Mucosa of rectum (tissue), 2 donors: ENCODE results near the gene RAB14.
"Not testable (repeated sequence)": the region's sequence is repeated elsewhere in the genome, so short reads cannot be mapped to it uniquely, and the experiment has no call there.

ENCODE experiments used
- H3K27ac ChIP-seq, 2 donors: one replicate each; pipeline ENCODE4 v1.7.0; 2013; ENCODE audit warnings: inconsistent platforms in 2 of 2, low read depth in 2 of 2, low read length in 2 of 2
- H3K27me3 ChIP-seq, 2 donors: one replicate each; pipeline ENCODE4 v1.7.0; 2013; ENCODE audit warnings: low read length in 2 of 2; ENCODE audit not compliant: control insufficient read depth in 2 of 2, insufficient read depth in 2 of 2
- H3K36me3 ChIP-seq, 2 donors: one replicate each; pipeline ENCODE4 v1.7.0; 2013; ENCODE audit warnings: low read length in 2 of 2; ENCODE audit not compliant: control insufficient read depth in 2 of 2, insufficient read depth in 2 of 2
- H3K4me1 ChIP-seq, 2 donors: one replicate each; pipeline ENCODE4 v1.7.0; 2013; ENCODE audit warnings: low read length in 2 of 2, mild to moderate bottlenecking in 1 of 2; ENCODE audit not compliant: control insufficient read depth in 2 of 2, insufficient read depth in 2 of 2
- H3K4me3 ChIP-seq, 2 donors: one replicate each; pipeline ENCODE4 v1.7.0; 2013; ENCODE audit warnings: low read length in 2 of 2
- H3K9ac ChIP-seq, 2 donors: one replicate each; pipeline ENCODE4 v1.7.0; 2013; ENCODE audit warnings: low read length in 2 of 2, low read depth in 1 of 2, mild to moderate bottlenecking in 1 of 2
- H3K9me3 ChIP-seq, 2 donors: one replicate each; pipeline ENCODE4 v1.7.0; 2013; ENCODE audit warnings: low read length in 2 of 2; ENCODE audit not compliant: control insufficient read depth in 2 of 2
- donor health status: healthy.
- donor health status: Normal muscosa, but diverticular disease.

The RAB14 gene

DNA sequence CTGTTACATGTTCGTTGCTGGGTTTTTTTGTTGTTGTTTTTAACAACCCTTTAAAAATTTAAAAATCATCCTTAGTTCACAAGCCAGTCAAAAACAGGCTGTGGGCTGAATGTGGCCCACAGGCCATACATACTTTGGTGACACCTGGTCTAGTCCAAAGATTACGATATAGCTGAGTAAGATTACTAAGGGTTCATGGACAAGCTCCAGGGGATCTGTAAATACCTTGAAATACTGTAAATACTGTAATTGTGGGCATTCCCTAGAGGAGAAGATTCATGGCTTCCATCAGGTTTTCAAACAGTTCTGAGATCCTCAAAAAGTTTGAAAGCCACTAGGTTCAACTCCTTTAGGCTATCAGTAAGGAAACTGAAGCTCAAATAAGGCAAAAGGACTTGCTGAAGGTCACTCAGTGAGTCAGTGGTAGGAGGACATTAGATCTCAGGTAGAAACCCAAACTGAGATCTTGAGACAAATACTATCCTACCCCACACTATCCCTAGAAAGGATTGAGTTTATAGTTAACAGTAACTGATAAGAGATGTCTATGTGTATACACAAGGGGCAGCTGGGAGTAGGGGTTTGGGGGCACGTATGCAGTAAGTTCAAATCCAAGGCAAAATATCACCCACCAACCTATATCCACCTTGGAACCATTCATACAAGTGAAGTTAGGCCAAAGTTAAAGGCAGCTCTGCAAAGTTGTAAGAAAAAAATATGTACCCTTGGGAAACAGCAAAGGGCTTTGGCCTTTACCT is 17.8 kb downstream of the RAB14 start:
- Histone ChIP-seq H3K4me3 (no peak overlapping the region), H3K36me3 (peaks cover 32 to 39% of the 10 kb centered on the region in 2 donors), H3K9ac (no peak overlapping the region), H3K27ac (no peak overlapping the region), H3K27me3 (no peaks in the 10 kb centered on the region), H3K9me3 (no peaks in the 10 kb centered on the region), H3K4me1 (no peaks in the 10 kb centered on the region)

DNA sequence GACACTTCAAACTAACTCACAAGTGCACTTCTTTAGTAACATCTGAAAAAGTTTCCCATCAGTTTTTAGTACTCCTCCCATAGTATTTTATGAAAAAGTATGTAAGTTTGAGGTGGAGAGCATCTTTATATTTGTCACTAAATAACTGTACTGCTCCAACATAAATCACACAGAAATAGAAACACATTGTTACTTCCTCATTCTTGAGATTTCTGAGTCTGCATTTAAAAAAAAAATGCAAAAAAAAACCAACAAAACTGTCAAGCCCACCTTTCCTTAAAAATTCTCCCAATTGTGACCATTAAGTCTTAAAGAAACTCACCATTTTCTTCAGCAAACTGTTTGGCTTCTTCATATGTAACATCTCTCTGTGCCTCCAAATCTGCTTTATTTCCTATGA is 18.7 kb downstream of the RAB14 start:
- H3K36me3 ChIP-seq = peaks cover 35 to 44% of the 10 kb centered on the region in 2 donors
- H3K4me3 ChIP-seq = no peak overlapping the region
- H3K9ac ChIP-seq = no peak overlapping the region
- H3K9me3 ChIP-seq = no peaks in the 10 kb centered on the region
- H3K27me3 ChIP-seq = no peaks in the 10 kb centered on the region
- no peaks in the 10 kb centered on the region for H3K4me1 ChIP-seq
- H3K27ac ChIP-seq = no peak overlapping the region

DNA sequence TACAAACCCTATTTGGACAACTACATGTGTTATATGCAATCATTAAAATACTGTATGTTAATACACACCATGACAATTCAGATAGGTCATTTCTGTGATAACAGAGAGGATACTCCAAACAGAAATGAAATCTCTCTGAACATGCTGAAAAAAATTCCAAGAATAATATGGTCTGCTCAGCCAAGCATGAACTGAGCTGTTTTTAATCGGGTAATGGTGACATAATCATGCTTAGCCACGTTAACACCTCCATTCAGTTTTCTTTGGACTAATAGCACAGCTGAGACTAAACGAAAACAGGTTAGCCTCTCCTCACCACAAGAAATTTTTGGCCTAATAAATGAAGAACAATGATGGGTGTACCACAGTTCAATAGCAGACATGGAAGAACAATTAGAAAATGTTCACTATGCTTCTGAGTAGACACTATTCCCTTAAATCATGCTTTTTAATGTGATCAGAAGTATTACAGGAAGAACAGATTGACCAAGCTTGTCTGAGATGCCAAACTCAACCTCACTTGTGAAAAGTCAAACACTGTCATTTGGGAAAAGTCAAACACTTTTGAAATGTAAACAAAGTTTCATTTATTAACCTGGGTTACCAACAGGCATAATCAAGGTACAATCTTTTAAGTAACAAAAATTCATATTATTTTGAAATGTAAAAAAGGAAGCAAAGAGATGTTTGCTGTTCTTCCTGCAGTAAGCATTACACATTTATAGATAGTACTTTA is 19.4 kb downstream of the RAB14 start:
- Histone ChIP-seq H3K4me1 (no peaks in the 10 kb centered on the region), H3K9me3 (no peaks in the 10 kb centered on the region), H3K36me3 (peaks cover 35 to 45% of the 10 kb centered on the region in 2 donors), H3K27ac (no peak overlapping the region), H3K4me3 (no peak overlapping the region), H3K27me3 (no peaks in the 10 kb centered on the region), H3K9ac (no peak overlapping the region)

DNA sequence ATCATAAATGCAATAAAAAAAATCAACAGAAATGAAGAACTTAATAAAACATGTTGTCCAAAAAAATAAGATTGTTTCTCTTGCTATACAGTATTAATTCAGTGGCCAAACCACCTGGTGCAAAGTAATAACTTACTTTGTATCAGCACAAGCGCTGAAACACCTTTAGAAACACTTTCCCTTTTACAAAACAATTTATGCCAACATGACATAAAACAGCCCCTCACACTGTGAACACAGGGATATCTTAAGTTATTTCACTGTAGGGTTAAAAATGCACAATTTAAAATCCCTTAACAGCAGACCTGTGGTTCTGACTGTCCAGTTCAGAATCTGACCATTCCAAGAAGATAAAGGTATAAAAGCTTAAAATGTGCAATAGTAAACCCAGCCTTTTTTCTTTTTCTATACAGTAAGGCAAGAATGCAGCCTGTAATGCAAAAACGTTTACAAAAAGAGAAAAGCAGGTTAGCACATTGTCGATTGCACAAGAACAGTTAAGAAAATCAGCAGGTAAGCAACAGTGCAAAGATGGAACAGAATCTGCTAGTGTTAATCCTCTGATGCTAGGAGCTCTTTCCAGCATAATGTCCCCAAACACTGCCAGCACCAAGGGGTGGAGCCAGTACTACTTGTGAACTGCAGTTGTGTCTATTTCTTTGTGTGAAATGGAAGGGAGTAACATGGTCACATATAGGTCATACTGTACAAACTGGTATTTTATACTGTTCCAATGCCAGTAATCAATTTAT is 21.6 kb downstream of the RAB14 start:
- Histone ChIP-seq H3K4me1 (no peaks in the 10 kb centered on the region), H3K9me3 (no peaks in the 10 kb centered on the region), H3K36me3 (peaks cover 32 to 34% of the 10 kb centered on the region in 2 donors), H3K4me3 (no peak overlapping the region), H3K27ac (no peak overlapping the region), H3K27me3 (no peaks in the 10 kb centered on the region), H3K9ac (no peak overlapping the region)

DNA sequence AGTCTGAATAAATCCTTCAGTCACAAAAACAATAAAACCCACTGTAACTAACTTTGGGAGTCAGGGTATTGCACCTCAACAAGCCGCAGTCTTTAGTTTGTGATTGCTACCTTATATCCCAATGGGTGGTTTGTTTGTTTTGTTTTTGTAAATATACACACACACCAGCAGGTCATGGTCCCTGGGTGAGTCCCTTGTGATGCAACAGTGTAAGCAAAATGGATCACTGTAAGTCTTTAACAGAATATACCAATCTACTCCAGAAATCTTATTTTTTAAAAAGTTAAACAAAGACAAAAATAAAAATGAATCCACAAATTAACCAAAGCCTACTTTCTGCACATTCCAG is 22.3 kb downstream of the RAB14 start:
- not testable (repeated sequence) for H3K9me3 ChIP-seq, H3K9ac ChIP-seq, H3K27me3 ChIP-seq, H3K27ac ChIP-seq, H3K4me3 ChIP-seq, H3K4me1 ChIP-seq
- peaks cover 38 to 39% of the 10 kb centered on the region in 2 donors for H3K36me3 ChIP-seq

DNA sequence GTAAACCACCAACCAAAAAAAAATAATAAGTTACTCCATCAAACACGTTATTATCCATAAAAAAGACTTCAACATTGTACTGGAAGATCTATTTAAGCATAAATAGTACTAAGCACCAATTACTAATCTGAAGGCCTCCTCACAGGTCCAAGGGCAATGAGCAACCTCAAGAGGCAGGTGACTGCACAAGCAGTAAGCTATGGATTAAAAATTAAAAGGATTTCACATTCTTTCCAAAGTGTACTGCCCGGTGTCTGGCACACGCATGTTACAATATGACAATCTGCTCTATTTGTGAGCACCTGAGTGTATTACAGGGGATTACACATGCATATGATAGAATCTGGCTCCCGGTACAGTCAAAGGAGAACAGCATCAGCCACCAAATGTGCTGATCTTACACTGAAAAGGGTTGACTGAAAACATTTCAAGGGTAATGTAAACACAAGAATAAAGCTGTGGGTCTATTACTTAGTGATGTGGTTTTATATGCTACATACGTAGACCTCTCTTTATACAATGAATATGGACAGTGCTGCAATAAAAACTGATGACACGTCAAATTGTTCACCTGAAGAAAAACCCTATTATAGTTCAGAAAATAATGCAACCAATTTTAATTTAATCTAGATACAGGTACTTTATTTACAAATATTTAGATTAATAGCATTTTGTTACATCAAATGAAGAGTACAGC is 22.8 kb downstream of the RAB14 start:
- no peak overlapping the region for H3K9ac ChIP-seq
- H3K27ac ChIP-seq = no peak overlapping the region
- no peak overlapping the region for H3K4me3 ChIP-seq
- peaks cover 41 to 44% of the 10 kb centered on the region in 2 donors for H3K36me3 ChIP-seq
- H3K9me3 ChIP-seq = no peaks in the 10 kb centered on the region
- no peaks in the 10 kb centered on the region for H3K4me1 ChIP-seq
- H3K27me3 ChIP-seq = no peaks in the 10 kb centered on the region

DNA sequence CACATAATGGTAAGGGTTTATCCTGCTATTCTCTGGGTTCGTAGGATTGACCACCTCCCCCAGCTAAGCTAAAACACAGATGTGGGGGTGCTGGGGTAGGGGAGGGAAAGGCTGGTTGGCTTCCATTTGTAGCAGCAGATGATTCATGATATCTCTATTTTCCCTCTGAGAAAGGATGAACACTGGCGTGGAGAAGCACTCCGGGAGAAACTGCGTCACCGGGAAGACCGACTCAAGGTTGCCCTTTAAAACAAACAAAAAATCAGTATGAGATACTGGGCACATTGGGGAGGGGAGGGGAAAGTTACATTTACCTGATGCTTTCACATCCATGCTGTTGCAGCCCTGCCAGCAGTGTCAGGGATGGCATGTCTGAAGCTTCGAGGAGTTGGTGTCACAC is 28.2 kb downstream of the RAB14 start:
- Histone ChIP-seq H3K27me3 (no peaks in the 10 kb centered on the region), H3K27ac (no peak overlapping the region), H3K4me1 (no peaks in the 10 kb centered on the region), H3K36me3 (peaks cover 40 to 56% of the 10 kb centered on the region in 2 donors), H3K9me3 (no peaks in the 10 kb centered on the region), H3K4me3 (no peak overlapping the region), H3K9ac (no peak overlapping the region)

DNA sequence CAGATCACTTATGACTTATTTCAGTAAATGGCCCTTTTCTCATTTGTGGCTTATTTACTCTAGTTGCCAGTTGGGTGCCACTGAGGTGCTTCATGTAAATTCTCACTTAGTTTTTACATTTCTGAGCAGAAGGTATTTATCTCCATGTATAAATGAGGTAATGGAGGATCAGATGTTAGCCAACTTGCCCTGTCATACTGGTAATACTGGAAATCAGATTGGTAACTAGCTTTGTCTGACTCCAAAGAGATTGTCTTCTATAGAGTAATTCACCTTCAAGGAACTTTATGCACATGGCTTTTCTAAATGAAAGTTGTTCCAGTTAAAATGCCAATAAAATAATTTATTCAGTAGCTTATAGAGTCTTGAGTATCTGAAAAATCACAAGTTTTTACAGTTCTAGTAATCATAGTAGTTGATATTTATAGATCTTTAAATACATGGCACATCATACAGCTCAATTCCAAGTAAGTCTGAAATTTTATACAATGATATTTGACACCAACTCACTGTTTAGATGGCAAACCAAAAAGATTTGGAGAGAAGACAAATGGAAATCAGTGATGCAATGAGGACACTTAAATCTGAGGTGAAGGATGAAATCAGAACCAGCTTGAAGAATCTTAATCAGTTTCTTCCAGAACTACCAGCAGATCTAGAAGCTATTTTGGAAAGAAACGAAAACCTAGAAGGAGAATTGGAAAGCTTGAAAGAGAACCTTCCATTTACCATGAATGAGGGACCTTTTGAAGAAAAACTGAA is 28.8 kb downstream of the RAB14 start:
- H3K36me3 ChIP-seq = peaks cover 34 to 61% of the 10 kb centered on the region in 2 donors
- no peaks in the 10 kb centered on the region for H3K27me3 ChIP-seq
- H3K9ac ChIP-seq = no peak overlapping the region
- no peaks in the 10 kb centered on the region for H3K4me1 ChIP-seq
- no peak overlapping the region for H3K27ac ChIP-seq
- H3K9me3 ChIP-seq = no peaks in the 10 kb centered on the region
- H3K4me3 ChIP-seq = no peak overlapping the region

DNA sequence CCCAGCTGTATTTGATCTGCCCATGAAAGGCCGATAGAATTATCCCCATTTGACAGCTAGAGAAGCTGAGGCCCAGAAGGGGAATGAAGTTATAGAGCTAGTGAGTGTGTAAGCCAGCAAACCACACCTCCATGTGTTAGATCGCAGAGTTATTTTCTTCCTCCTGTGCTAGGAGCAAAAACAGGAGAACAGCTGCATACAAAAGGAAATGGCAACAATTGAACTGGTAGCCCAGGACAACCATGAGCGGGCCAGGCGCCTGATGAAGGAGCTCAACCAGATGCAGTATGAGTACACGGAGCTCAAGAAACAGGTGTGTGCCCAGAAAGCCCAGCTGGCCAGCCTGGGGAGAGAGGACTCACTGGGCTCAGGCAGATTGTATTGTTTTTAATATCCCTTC is 30.4 kb downstream of the RAB14 start:
- Histone ChIP-seq H3K27me3 (no peaks in the 10 kb centered on the region), H3K36me3 (peaks cover 39 to 66% of the 10 kb centered on the region in 2 donors), H3K27ac (no peak overlapping the region), H3K4me3 (no peak overlapping the region), H3K4me1 (no peaks in the 10 kb centered on the region), H3K9ac (no peak overlapping the region), H3K9me3 (no peaks in the 10 kb centered on the region)
